Peyer's patch (tissue), 4 donors: ENCODE data around the gene RNU5B-1. TPM values are rescaled to one million over a fixed set of nuclear protein-coding genes. Genes with fewer than 3 reads are reported as not detected.

Source experiments
- DNase-seq, 3 donors: peaks; one replicate each; pipeline ENCODE4 v3.0.0-alpha.2; 2017 to 2019
- H3K27ac ChIP-seq, 4 donors: fragments of 200-600 bp; sonication (generic); one replicate each; pipeline ENCODE4 v1.5.1; 2016 to 2019
- H3K27me3 ChIP-seq, 2 donors: fragments of 200-600 bp; sonication (generic); one replicate each; pipeline ENCODE4 v1.5.1; 2019
- H3K36me3 ChIP-seq, 3 donors: fragments of 200-600 bp; sonication (generic); one replicate each; pipeline ENCODE4 v1.5.1; 2016 to 2019
- H3K4me1 ChIP-seq, 4 donors: fragments of 200-600 bp; sonication (generic); one replicate each; pipeline ENCODE4 v1.5.1; 2016 to 2019
- H3K4me3 ChIP-seq, 4 donors: fragments of 200-600 bp; sonication (generic); 1 replicate in 3 of 4; 2 replicates in 1 of 4; pipeline ENCODE4 v1.5.1; 2016 to 2019; ENCODE audit warnings: mild to moderate bottlenecking in 1 of 4
- H3K9me3 ChIP-seq, 4 donors: fragments of 200-600 bp; sonication (generic); one replicate each; pipeline ENCODE4 v1.5.1; 2016 to 2019; ENCODE audit warnings: mild to moderate bottlenecking in 1 of 4
- CTCF ChIP-seq, 6 experiments: fragments of 450-650 bp in 4 of 6; fragments of 200-600 bp in 2 of 6; sonication (generic) in 1 of 6; IDR thresholded peaks; one replicate each; pipeline ENCODE4 v1.5.1; 2017 to 2019; ENCODE audit warnings: antibody characterized with exemption in 6 of 6, mild to moderate bottlenecking in 3 of 6, moderate library complexity in 1 of 6
- POLR2A ChIP-seq, 2 donors: fragments of 450-650 bp; IDR thresholded peaks; one replicate each; pipeline ENCODE4 v1.5.1; 2017; ENCODE audit warnings: antibody characterized with exemption in 2 of 2, mild to moderate bottlenecking in 2 of 2, moderate library complexity in 2 of 2
- total RNA-seq, 4 donors: library from RNA; depleted of rRNA; stranded (reverse); fragments of >200 nt; gene quantifications; one replicate each; pipeline ENCODE4 v1.1.0, GENCODE V29; 2016

Gene RNU5B-1
- total RNA-seq, 4 donors from 2014 or later: not detected

- TF ChIP-seq CTCF (IDR thresholded peaks at IDR 0.05): no peak
- TF ChIP-seq POLR2A (IDR thresholded peaks at IDR 0.05): no peak
- no peak for DNase-seq
- no peaks in the 10 kb centered on the region for H3K9me3 ChIP-seq
- no peak overlapping the region for H3K4me3 ChIP-seq
- H3K4me1 ChIP-seq: peaks cover 0 to 6% (median 0%) of the 10 kb centered on the region in 4 donors
- H3K27ac ChIP-seq: no peak overlapping the region
- no peaks in the 10 kb centered on the region for H3K27me3 ChIP-seq
- H3K36me3 ChIP-seq: no peaks in the 10 kb centered on the region
These were observed 33.1 kb downstream of the RNU5B-1 start for GRCh38 chr15:65337436-65338070.

- Histone ChIP-seq H3K27ac (no peak overlapping the region), H3K4me3 (no peak overlapping the region), H3K36me3 (no peaks in the 10 kb centered on the region), H3K27me3 (no peaks in the 10 kb centered on the region), H3K4me1 (peaks cover 0 to 6% (median 0%) of the 10 kb centered on the region in 4 donors), H3K9me3 (no peaks in the 10 kb centered on the region)
- no peak for DNase-seq
- no peak for TF ChIP-seq POLR2A (IDR thresholded peaks at IDR 0.05)
- no peak for TF ChIP-seq CTCF (IDR thresholded peaks at IDR 0.05)
These were observed 33.9 kb downstream of the RNU5B-1 start for GRCh38 chr15:65338366-65338765.

- H3K27ac ChIP-seq: no peak overlapping the region
- H3K9me3 ChIP-seq: no peaks in the 10 kb centered on the region
- no peaks in the 10 kb centered on the region for H3K36me3 ChIP-seq
- DNase-seq: no peak
- H3K4me1 ChIP-seq: peaks cover 0 to 6% (median 0%) of the 10 kb centered on the region in 4 donors
- H3K27me3 ChIP-seq: no peaks in the 10 kb centered on the region
- TF ChIP-seq POLR2A (IDR thresholded peaks at IDR 0.05) (no peak), CTCF (IDR thresholded peaks at IDR 0.05) (no peak)
- no peak overlapping the region for H3K4me3 ChIP-seq
These were observed 34.3 kb downstream of the RNU5B-1 start for GRCh38 chr15:65338823-65339222.

- Histone ChIP-seq H3K27ac (no peak overlapping the region), H3K4me3 (no peak overlapping the region), H3K36me3 (no peaks in the 10 kb centered on the region), H3K27me3 (no peaks in the 10 kb centered on the region), H3K4me1 (peaks cover 0 to 6% (median 0%) of the 10 kb centered on the region in 4 donors), H3K9me3 (no peaks in the 10 kb centered on the region)
- DNase-seq: no peak
- TF ChIP-seq CTCF (IDR thresholded peaks at IDR 0.05) (no peak), POLR2A (IDR thresholded peaks at IDR 0.05) (no peak)
These were observed 34.9 kb downstream of the RNU5B-1 start for GRCh38 chr15:65339416-65339815.

- Histone ChIP-seq H3K4me1 (peaks cover 0 to 6% (median 0%) of the 10 kb centered on the region in 4 donors), H3K4me3 (no peak overlapping the region), H3K9me3 (no peaks in the 10 kb centered on the region), H3K27ac (no peak overlapping the region), H3K27me3 (no peaks in the 10 kb centered on the region), H3K36me3 (no peaks in the 10 kb centered on the region)
- no peak for TF ChIP-seq CTCF (IDR thresholded peaks at IDR 0.05)
- TF ChIP-seq POLR2A (IDR thresholded peaks at IDR 0.05): no peak
- DNase-seq: no peak
These were observed 35.4 kb downstream of the RNU5B-1 start for GRCh38 chr15:65339920-65340319.
